HepG2 (cell line): ENCODE results near the gene HS3ST5. TPM values are rescaled to one million over a fixed set of nuclear protein-coding genes. Genes with fewer than 3 reads are reported as not detected.

ENCODE experiments used
- ATAC-seq: fragments of 200-7000 bp; cut with Tn5 transposase; 3 replicates; pipeline ENCODE4 v1.9.1; 2020; ENCODE audit warnings: mild to moderate bottlenecking, moderate library complexity
- BruUV-seq: library from RNA; stranded (reverse); fragments of 400-500 nt; replicated peaks from 2 replicates; lab custom pipeline; 2021; lab: Mats Ljungman, UMichigan
- CTCF ChIA-PET: fragments of 300-600 bp; formaldehyde crosslinking; extraction: SDS; loops from one replicate; lab custom pipeline; 2021; ENCODE audit warnings: low total read pairs, inconsistent platforms, low intra/inter-chr PET ratio; lab: Yijun Ruan, JAX
- POLR2A ChIA-PET: fragments of 350-600 bp; sonication (Branson Sonifier 250); formaldehyde crosslinking; loops from one replicate; lab custom pipeline; 2020; ENCODE audit warnings: antibody characterized with exemption, inconsistent platforms; lab: Yijun Ruan, JAX
- DNase-seq: peaks from one replicate; pipeline ENCODE4 v3.0.0-alpha.2; 2015; ENCODE audit warnings: low spot score
- FAIRE-seq: peaks from 3 replicates; lab custom pipeline; 2011; peaks lifted over from hg19 to GRCh38; lab: Jason Lieb, UNC
- H2AFZ ChIP-seq: one replicate; pipeline ENCODE4 v1.6.1; 2011; ENCODE audit warnings: low read length, inconsistent platforms
- H3K27ac ChIP-seq: fragments of 300-600 bp; 3 replicates; pipeline ENCODE4 v1.8.0; 2011; ENCODE audit warnings: mixed run types, mild to moderate bottlenecking, mixed read lengths, low read length, inconsistent platforms; ENCODE audit not compliant: insufficient read depth; ENCODE audit errors: extremely low read length
- H3K27me3 ChIP-seq, 2 experiments: fragments of 200-600 bp in 1 of 2; 2 replicates in 1 of 2; 3 replicates in 1 of 2; pipeline versions ENCODE4 v1.6.0 to v1.8.0; 2011; ENCODE audit warnings: low read length in 2 of 2, mild to moderate bottlenecking in 2 of 2, moderate library complexity in 2 of 2, inconsistent platforms in 1 of 2; ENCODE audit not compliant: insufficient read depth in 2 of 2, control insufficient read depth in 1 of 2
- H3K36me3 ChIP-seq, 2 experiments: fragments of 200-600 bp in 1 of 2; replicated peaks in 1 of 2; 2 replicates in 1 of 2; 3 replicates in 1 of 2; pipeline versions ENCODE4 v1.5.1 to v1.8.0; 2011; ENCODE audit warnings: low read length in 2 of 2, inconsistent platforms in 1 of 2; ENCODE audit not compliant: insufficient read depth in 2 of 2, control insufficient read depth in 1 of 2
- H3K4me1 ChIP-seq: 2 replicates; pipeline ENCODE4 v1.5.1; 2012; ENCODE audit warnings: low read length, inconsistent platforms; ENCODE audit not compliant: insufficient read depth
- H3K4me2 ChIP-seq: 2 replicates; pipeline ENCODE4 v1.6.0; 2011; ENCODE audit warnings: low read depth, low read length, inconsistent platforms
- H3K4me3 ChIP-seq, 3 experiments: fragments of 200-600 bp in 1 of 3; sonication (generic), shearing (Covaris generic) in 1 of 3; replicated peaks in 1 of 3; 2 replicates each; pipeline ENCODE4 v1.5.1; 2011 to 2016; ENCODE audit warnings: low read length in 3 of 3, inconsistent platforms in 2 of 3, low read depth in 2 of 3, mild to moderate bottlenecking in 2 of 3, control low read depth in 1 of 3, mixed read lengths in 1 of 3; ENCODE audit not compliant: insufficient read depth in 1 of 3
- H3K79me2 ChIP-seq: one replicate; pipeline ENCODE4 v1.6.1; 2011; ENCODE audit warnings: low read length, inconsistent platforms; ENCODE audit not compliant: insufficient read depth
- H3K9ac ChIP-seq: 2 replicates; pipeline ENCODE4 v1.6.0; 2011; ENCODE audit warnings: mild to moderate bottlenecking, low read depth, low read length, inconsistent platforms; ENCODE audit not compliant: insufficient read depth
- H3K9me3 ChIP-seq: 2 replicates; pipeline ENCODE4 v1.5.1; 2012; ENCODE audit warnings: mild to moderate bottlenecking, low read length
- H4K20me1 ChIP-seq: 2 replicates; pipeline ENCODE4 v1.6.0; 2011; ENCODE audit warnings: inconsistent platforms, mild to moderate bottlenecking, low read length, moderate library complexity; ENCODE audit not compliant: insufficient read depth
- ARNT ChIP-seq: fragments of 450-650 bp; IDR thresholded peaks from 2 replicates; pipeline ENCODE4 v1.6.1; 2017
- EEA1 ChIP-seq: sonication (generic); formaldehyde crosslinking; IDR thresholded peaks from 2 replicates; pipeline ENCODE4 v1.5.1; 2020; ENCODE audit warnings: mild to moderate bottlenecking, missing genetic modification reagents, borderline replicate concordance
- KAT2B ChIP-seq: fragments of 150-350 bp; IDR thresholded peaks from 2 replicates; pipeline ENCODE4 v1.6.1; 2014; ENCODE audit warnings: low read depth, low read length, borderline replicate concordance
- KMT2A ChIP-seq: sonication (generic); formaldehyde crosslinking; IDR thresholded peaks from 2 replicates; pipeline ENCODE4 v1.4.0; 2020; ENCODE audit warnings: missing genetic modification reagents
- TAF15 ChIP-seq: fragments of 200-400 bp; formaldehyde crosslinking; IDR thresholded peaks from one replicate; pipeline ENCODE4 v1.6.1; 2018; ENCODE audit warnings: mild to moderate bottlenecking, low read depth, low read length; ENCODE audit not compliant: poor library complexity, severe bottlenecking
- TEAD3 ChIP-seq: optimal IDR thresholded peaks from 2 replicates; pipeline ENCODE3; 2016; ENCODE audit warnings: borderline replicate concordance
- ZNF232 ChIP-seq: sonication (generic); formaldehyde crosslinking; IDR thresholded peaks from 2 replicates; pipeline ENCODE4 v1.4.0; 2020; ENCODE audit warnings: missing genetic modification reagents, borderline replicate concordance
- ZNF3 ChIP-seq: IDR thresholded peaks from 2 replicates; pipeline ENCODE4 v1.7.0; 2017; ENCODE audit warnings: inconsistent platforms
- ZNF646 ChIP-seq: sonication (generic); formaldehyde crosslinking; IDR thresholded peaks from 2 replicates; pipeline ENCODE4 v1.9.0; 2021; ENCODE audit warnings: mild to moderate bottlenecking, missing genetic modification reagents
- WGBS: methylation state at CpG from one replicate; pipeline ENCODE4 v1.1.6; 2017; ENCODE audit warnings: low lambda C conversion rate; 5-methylcytosine and 5-hydroxymethylcytosine counted together
- in situ Hi-C: cut with HindIII; loops from 2 replicates; pipeline ENCODE4 v1.10.0; 2017; ENCODE audit warnings: low pct_unique_long_range_greater_than_20kb; ENCODE audit not compliant: extremely low pct_ligation_motif_present
- intact Hi-C: fragments of 100-400 bp; cut with micrococcal nuclease; formaldehyde crosslinking; loops from one replicate; pipeline ENCODE4 v1.10.0; 2022; ENCODE audit not compliant: unreplicated experiment
- polyA plus RNA-seq, 8 experiments: library from polyadenylated mRNA; depleted of rRNA in 3 of 8; stranded (reverse) in 7 of 8; unstranded in 1 of 8; fragments of >200 nt; fragmentation: Illumina TruSeq in 4 of 8; extraction: Trizol in 4 of 8; gene quantifications; 2 replicates each; pipeline versions ENCODE4 v1.2.1 to v1.2.3, GENCODE V29; 2011 to 2016; ENCODE audit warnings: low read depth in 4 of 8, missing spikeins in 1 of 8, mixed read lengths in 1 of 8; ENCODE audit not compliant: insufficient read depth in 1 of 8
- total RNA-seq, 5 experiments: library from RNA; depleted of rRNA; stranded (reverse); fragments of >200 nt; fragmentation: Illumina TruSeq; extraction: Trizol; gene quantifications; 2 replicates each; pipeline ENCODE4 v1.2.3, GENCODE V29; 2016; ENCODE audit warnings: low read depth in 1 of 5
- TF ChIP-seq, protein P1 (sequence below): sonication (generic); formaldehyde crosslinking; conservative IDR thresholded peaks from 2 replicates; pipeline ENCODE4 v1.4.0; 2020; ENCODE audit warnings: missing genetic modification reagents

Gene HS3ST5
- total and polyA plus RNA-seq, 2 of the 13 experiments (the other 11 are each of a cell fraction or from before 2014, with no cell fraction given): 1.1 to 1.6 TPM

- DNase-seq (no peak), FAIRE-seq (no peak), ATAC-seq (no peak)
- no peak overlapping the region for H3K9ac ChIP-seq
- H2AFZ ChIP-seq: no peak overlapping the region
- no TSS peak for BruUV-seq
- intact Hi-C loops: no loop called here
- H3K4me3 ChIP-seq: no peak overlapping the region
- H3K4me2 ChIP-seq: no peak overlapping the region
- no peaks in the 10 kb centered on the region for H3K9me3 ChIP-seq
- peaks cover 37% of the 10 kb centered on the region for H3K4me1 ChIP-seq
- ChIA-PET CTCF (no interaction called here), POLR2A (no interaction called here)
- H3K79me2 ChIP-seq: no peaks in the 10 kb centered on the region
- 94% methylated on average over 3 of the region's 3 CpGs for WGBS
- peaks cover 0 to 3% of the 10 kb centered on the region in 2 experiments; a peak in 2 of 5 replicates for H3K36me3 ChIP-seq
- H4K20me1 ChIP-seq: no peaks in the 10 kb centered on the region
- in situ Hi-C loops: no loop called here
- no peaks in the 10 kb centered on the region for H3K27me3 ChIP-seq
- H3K27ac ChIP-seq: no peak overlapping the region
- TF ChIP-seq ARNT: no peak
- no peak for TF ChIP-seq TEAD3 (CRISPR knock-in tag)
- no peak for TF ChIP-seq KMT2A (CRISPR knock-in tag)
- no peak for TF ChIP-seq EEA1
- TF ChIP-seq, protein P1, sequence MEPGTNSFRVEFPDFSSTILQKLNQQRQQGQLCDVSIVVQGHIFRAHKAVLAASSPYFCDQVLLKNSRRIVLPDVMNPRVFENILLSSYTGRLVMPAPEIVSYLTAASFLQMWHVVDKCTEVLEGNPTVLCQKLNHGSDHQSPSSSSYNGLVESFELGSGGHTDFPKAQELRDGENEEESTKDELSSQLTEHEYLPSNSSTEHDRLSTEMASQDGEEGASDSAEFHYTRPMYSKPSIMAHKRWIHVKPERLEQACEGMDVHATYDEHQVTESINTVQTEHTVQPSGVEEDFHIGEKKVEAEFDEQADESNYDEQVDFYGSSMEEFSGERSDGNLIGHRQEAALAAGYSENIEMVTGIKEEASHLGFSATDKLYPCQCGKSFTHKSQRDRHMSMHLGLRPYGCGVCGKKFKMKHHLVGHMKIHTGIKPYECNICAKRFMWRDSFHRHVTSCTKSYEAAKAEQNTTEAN (CRISPR knock-in tag): no peak
- no peak for TF ChIP-seq ZNF232
- TF ChIP-seq TAF15: no peak
- TF ChIP-seq ZNF3: no peak
- TF ChIP-seq ZNF646 (CRISPR knock-in tag): no peak
- no peak for TF ChIP-seq KAT2B
Observed at GRCh38 chr6:114181664-114182063, 161.2 kb downstream of the HS3ST5 start.
